Stimulated activated CD8-positive, alpha-beta memory T cell treated with anti-CD3 and anti-CD28 coated beads, Interleukin-15, amount 100 ng/mL, for 24 hours (primary cell): Measurements from ENCODE around the gene CD8B.
"Not testable (repeated sequence)": the region's sequence is repeated elsewhere in the genome, so short reads cannot be mapped to it uniquely, and the experiment has no call there.

ENCODE experiments used
- DNase-seq: peaks from one replicate; pipeline ENCODE4 v3.0.0-alpha.2; 2020; ENCODE audit warnings: low read depth

The CD8B gene

DNA sequence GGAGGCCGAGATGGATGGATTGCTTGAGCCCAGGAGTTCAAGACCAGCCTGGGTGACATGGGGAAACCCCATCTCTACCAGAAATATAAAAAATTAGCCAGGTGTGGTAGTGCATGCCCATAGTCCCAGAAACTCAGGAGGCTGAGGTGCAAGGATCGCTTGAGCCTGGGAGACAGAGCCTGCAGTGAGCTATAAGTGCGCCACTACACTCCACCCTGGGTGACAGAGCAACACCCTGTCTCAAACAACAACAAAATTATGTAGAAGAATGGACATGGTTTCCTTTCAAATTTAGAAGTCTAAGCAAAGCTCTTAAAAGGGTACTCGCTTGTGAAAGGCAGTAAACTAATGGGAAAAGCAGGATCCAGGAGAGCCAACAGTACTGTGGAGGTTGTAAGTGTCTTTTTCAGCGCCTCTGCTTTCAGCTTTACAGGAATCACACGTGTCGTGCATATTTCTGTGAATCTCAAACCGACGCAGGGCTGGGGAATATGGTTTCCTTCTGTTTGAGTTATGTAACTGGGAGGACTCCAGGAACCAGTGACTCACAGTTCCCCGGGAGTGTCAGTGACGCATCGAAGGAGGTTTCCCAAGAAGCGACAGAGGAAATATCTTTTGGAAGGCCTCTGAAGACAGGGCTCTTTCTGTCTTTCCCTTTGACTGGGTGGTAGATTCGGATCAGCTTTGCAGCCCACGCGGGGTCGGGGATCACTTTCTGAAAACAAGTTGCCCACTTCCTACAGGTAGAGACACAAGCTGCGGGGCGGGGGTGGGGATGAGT lies 24.6 kb downstream of the CD8B start:
- DNase-seq, result not testable (repeated sequence)

DNA sequence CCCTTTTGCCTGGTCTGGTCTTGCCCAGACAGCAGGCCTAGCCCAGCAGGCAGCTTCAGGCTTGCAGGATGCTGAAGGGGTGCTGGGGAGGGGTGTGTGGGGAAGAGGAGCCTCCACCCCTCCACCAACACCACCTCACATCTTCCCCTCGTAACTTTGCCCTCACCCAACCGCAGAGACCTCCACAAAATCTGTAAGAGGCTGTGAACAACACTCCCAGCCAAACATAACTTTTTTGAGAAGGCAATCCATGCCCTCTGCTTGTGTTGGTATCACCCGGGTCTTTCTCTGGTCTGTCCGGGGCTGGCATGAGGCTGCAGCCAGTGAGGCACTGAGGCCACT lies 26.2 kb downstream of the CD8B start:
- DNase-seq, result not testable (repeated sequence)

GRCh38 chr2:86833315-86833714 lies 28.4 kb downstream of the CD8B start:
- no peak for DNase-seq

DNA sequence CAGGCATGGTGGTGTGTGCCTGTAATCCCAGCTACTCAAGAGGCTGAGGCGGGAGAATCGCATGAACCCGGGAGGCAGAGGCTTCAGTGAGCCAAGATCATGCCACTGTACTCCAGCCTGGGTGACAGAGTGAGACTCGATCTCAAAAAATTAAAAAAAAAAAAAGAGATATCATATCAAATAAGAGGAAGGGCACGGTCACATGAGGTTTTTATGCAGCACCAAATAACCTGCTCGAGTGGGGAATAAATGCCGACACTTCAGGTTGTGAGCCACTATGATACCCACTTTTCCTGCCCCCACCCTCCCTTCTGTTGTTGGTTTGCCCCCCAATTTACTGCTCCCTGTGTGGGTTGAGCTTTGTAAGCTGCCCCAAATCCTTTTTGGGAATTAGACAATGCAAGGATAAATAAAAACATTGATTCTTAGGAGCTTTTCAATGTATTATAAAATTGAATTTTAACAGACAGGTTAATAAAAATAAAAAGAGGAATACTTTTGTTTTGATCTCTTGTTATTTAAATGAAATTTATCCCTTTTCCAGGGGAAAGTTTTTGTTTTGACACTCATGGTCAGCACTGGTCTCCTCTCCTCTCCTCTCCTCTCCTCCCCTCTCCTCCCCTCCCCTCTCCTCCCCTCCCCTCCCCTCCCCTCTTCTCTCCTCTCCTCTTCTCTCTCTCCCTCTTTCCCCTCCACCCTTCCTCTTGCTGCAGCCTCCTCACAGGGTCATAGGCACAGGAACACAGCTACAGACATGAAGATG lies 29.2 kb downstream of the CD8B start:
- DNase-seq, result no peak

GRCh38 chr2:86831537-86831936 lies 30.1 kb downstream of the CD8B start:
- DNase-seq, result no peak

DNA sequence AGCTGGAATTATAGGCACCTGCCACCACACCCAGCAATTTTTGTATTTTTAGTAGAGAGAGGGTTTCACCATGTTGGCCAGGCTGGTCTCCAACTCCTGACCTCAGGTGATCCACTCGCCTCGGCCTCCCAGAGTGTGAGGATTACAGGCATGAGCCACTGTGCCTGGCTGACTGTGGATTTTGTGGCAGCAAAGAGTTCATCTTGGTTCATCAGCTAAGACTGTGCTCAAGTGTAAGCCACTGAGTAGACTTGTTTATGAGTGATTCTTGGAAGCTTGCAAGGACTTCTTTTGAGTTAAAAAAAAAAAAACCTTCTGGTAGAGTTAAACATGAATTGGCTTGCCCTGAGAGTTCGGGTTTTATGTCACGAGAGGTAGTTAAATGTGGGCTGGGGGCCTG lies 34.7 kb downstream of the CD8B start:
- no peak for DNase-seq

DNA sequence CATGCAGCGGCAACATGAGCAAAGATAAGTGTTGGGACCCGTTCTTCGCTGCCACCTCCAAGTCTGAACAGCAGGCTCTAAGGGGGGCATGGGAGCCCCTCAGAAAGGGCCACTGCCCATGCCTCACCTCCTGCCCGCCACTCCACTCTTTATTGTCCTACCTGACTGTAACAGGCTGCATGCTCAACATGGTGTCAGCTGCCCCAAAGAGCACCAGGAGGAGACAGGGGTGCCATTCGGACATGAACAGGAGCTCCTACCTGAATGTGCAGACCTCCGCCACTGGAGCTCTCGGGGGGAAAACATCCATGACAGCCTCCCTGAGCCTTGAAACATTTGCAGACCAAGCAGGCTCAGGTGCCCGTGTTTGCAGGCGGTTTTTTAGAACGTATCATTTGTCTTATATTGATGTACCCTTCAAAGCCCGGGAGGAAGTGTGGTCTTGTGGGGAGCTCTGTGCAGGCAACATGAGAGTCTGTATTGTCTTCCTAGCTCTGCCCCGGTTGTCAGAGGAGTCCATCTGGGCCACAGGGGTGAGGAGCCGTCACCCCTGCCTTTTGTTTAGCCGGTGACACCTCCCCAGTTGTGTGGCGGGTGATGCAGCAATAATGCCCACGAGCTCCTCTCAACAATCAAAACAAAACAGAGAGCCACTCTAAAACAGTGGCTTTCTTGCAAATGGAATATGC lies 35.8 kb downstream of the CD8B start:
- DNase-seq, result no peak

DNA sequence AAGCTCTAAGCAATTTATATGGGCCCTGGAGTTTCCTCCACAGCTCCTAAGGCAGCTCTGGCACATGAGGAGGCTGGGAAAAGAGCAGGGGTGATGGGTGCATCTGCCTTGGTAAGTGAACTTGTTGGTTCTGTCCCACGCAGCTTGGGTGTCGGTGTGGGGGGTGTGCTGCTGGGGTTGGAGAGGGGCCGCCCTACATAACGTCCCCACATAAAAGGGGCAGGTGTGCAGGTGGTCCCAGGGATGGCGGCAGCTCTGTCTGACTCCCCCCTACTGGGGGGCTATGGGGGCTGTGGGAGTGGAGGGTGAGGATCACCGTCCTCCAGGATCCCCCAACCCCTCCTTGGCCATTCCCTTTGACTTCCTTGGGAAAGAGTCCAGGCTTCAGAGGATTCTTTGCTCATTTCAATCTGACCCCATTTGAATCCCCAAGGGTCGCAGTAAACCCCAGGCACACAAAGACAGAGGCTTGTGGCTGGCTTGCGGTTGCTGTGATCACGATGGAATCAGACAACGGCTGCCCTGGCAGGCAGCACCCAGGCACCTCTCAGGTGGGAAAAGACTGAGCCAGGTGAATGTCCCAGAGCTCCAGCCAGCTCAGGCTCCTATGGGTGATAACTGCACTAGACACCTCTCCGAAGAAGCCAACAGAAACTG lies 36.5 kb downstream of the CD8B start:
- no peak for DNase-seq

- no peak for DNase-seq
These were observed 38.9 kb downstream of the CD8B start for GRCh38 chr2:86822668-86823345.

GRCh38 chr2:86821842-86822241 lies 39.8 kb downstream of the CD8B start:
- DNase-seq, result no peak

GRCh38 chr2:86821306-86821705 lies 40.4 kb downstream of the CD8B start:
- no peak for DNase-seq

GRCh38 chr2:86818957-86819356 lies 42.7 kb downstream of the CD8B start:
- no peak for DNase-seq

DNA sequence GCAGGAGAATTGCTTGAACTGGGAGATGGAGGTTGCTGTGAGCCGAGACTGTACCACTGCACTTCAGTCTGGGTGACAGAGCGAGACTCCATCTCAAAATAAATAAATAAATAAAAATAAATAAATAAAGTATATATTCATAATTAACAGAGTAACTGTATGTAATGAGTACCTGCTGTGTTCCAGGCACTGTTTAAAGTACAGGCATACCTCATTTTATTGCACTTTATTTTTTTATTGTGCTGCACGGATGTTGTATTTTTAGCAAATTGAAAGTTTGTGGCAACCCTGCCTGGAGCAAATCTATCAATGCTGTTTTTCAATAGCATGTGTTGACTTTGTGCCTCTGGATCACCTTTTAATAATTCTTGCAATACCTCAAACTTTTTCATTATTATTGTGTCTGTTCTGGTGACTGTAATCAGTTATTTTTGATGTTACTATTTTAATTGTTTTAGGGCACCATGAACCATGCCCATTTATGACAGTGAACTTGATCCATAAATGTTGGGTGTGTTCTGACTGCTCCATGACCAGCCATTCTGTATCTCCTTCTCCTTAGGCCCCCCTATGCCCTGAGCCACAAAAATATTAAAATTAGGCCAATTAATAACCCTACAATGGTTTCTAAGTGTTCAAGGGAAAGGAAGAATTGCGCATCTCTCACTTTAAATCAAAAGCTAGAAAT lies 43.4 kb downstream of the CD8B start:
- no peak for DNase-seq

GRCh38 chr2:86815611-86816010 lies 46.1 kb downstream of the CD8B start:
- DNase-seq, result no peak

- no peak for DNase-seq
These were observed 52.1 kb downstream of the CD8B start for GRCh38 chr2:86809481-86810121.

- DNase-seq, result peak; percentile 91
These were observed 53.1 kb downstream of the CD8B start for GRCh38 chr2:86808315-86809161.

DNA sequence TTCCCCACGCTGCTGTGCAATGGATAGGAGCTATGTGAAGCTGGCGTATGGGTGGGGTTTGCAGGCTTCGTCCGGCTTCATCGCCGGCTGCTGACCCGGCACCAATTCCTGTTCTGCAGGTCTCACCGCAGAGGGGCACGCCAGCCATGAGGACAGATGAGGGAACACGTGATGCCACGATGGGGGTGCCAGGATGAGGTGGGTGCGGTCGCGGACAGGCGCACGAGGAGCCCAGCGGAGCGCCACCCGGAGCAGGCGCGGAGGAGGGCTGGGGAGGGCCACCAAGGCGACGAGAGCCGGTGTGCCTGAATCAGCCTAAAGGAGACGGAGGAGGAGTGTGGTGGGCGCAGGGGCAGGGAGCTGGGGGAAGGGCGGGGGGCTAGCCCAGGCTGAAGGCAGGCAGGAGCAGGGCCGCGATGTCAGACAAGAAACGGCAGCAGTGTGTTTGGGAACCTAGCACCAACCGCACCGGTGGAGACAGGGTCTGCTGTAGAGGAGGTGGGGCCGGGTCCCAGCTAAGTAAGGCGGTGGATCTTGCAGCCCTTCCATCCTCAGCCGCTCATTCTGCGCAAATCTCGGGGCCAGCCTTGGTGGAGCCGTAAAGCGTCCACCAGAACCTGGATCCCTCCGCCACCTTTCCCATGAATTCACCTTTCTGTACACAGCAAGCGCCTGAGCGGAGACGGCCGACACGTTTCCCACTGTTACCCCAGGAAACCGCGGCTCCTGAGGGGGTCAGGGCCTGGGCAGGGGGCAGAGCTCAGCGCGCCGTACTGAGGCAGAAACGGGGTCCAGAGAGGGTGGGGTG lies 54.0 kb downstream of the CD8B start:
- DNase-seq, result no peak

- no peak for DNase-seq
These were observed 54.6 kb downstream of the CD8B start for GRCh38 chr2:86807133-86807467.
